ENCODE data around the gene AMT.
"Not testable (repeated sequence)": the region's sequence is repeated elsewhere in the genome, so short reads cannot be mapped to it uniquely, and the experiment has no call there.

AMT gene

GRCh38 chr3:49421890-49422378 is 339 bp downstream of the AMT start:
- no peak for DNase-seq

GRCh38 chr3:49417516-49418120 is 4.7 kb downstream of the AMT start:
- DNase-seq, result no peak

DNA sequence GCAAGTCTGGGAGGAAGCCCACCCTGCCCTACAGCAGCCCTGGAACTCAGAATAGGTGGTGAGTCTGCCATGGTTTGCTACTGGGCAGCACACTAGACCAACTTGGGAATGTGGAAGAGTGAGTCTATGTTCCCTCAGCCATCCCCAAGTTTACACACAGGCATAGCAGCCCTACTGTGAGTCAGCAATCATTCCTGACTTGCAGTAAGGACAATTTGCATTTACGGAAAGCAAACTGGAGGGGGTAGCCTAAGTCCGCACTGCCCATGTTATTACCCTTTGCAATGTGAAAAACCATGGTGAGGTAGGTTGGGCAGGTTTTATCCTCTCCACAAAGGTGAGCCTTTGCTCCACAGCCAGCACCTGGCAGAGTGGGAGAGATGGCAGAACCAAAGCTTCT is 5.4 kb downstream of the AMT start:
- no peak for DNase-seq

DNA sequence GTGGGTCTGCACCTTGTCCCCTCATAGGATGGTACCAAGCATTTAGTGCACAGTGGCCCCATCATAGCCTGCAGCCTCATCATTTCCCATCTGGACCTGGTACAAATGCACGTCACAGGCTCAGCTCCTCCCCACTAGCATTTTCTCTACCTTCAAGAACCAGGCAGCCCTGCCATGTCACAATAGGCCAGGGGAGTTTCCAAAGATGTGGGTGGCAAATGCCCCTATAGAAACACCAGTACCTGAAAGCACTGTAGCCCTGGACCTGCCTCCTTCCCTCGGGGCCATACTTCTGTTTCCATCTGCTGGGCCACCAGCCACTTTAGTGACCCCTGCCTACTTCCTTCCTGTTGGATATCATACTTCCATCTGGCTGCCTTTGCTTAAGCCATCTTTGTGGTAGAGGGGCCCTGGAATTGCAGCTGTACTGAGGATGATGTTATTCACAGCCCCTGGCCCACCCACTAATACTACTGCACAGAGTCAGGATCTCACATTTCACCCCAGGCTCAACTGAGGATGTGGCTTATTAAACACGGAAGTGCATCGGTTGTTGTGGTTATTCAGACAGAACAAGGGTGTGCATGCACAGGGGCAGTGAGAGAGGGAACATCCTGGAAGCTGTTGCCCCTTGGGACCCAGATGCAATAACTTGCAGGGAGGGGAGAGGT is 6.2 kb downstream of the AMT start:
- DNase-seq, result no peak

GRCh38 chr3:49414753-49415152 is 7.5 kb downstream of the AMT start:
- DNase-seq, result no peak

DNA sequence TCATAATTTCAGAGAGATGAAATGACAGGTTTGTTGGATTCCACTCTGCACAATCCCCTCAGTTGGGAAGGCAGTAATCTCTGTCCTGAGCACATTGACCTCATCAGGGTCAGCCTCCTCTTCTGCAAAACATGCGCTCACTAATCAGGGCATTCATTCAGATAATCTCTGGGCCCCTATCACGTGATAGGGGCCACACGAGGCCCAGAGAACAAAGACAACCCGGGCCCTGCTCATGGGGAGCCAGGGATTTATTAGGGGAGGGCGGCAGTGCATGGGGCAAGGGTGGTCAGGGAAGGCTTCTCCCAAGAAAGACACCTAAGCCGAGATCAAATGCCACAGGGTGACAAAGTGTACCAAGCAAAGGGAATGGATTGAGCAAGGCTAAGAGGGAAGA is 8.9 kb downstream of the AMT start:
- DNase-seq, result no peak

DNA sequence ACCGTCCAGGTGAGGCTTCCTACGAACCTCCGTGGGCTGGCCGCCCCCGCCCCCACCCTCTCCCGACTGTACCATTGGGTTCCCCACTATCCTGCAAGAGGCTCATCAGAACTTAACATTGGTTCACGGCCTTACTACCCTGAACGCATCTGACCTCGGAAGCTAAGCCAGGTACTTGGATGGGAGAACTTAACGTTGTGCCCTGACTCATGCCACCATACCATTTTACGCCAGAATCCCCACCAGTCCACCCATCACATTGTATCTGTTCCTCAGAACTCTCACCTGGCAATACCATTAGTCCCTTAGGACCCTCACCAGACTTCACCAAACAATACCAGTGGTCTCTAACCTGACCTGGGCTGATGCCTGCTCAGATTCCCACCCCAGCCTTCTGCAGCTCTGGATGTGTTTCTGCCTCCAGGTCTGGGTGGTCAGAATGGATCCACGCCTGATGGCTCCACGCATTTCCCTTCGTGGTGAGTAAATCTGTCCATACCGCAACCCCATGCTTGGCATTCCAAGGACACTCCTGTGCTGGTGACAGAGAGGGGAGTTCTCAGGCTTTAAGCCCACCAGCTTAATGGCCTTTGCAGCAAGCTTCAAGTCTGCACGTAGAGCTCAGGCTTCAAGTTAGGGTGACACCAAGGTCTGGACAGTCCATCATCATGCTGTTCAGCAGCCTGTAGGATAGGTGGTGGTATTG is 9.5 kb downstream of the AMT start:
- no peak for DNase-seq

DNA sequence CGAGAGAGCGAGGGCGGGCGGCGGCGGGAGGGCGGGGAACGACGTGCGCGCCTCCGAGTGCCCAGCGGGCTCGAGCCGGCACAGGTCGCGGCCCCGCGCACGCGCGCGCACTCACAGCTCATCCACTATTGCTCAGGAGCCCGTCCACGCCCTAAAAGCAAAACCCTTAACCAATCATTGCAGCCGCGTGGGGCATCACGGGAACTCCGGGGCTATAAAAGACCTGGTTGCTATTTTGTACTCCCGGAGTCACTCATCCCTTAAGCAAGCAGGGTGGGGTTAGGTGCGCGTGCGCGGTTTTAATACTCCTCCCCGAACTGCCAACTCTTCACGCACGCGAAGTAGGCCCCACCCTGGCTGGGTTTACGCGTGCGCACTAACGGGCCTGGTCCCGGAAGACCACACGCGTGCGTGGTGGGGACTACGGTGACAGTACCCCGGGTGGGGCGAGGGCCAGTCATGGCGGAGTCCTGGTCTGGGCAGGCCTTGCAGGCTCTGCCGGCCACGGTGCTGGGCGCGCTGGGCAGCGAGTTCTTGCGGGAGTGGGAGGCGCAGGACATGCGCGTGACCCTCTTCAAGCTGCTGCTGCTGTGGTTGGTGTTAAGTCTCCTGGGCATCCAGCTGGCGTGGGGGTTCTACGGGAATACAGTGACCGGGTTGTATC is 10.2 kb downstream of the AMT start, which contains the start of the genes RHOA and TCTA:
Gene RHOA, minus strand, starts transcription at position 9 of the 664 bp plus-strand sequence. CDS start 36,387 bp downstream, outside the sequence.
Gene TCTA, plus strand, starts transcription at position 456 of the 664 bp plus-strand sequence. Its CDS starts 4 bp downstream, at position 460.
- DNase-seq, result peak; percentile 99

DNA sequence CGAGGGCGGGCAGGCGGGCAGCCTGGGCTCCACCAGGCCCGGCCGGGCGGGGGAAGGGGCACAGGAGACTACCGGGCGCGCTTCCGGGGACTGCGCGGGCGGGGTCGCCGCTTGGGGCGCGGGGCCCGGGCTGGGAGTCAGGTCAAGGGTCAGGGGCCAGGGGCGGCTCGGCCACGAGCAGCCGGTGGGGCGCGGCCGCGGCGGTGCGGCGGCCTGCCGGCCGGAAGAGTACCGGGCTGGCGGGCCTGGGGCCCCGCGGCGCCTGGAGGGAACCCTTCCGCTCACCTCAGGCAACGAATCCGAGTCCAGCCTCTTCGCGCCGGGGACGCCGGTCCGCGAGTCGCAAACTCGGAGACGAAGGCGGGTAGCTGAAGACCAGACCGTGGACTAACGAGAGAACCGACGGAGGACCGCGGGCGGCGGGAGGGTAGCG is 10.7 kb downstream of the AMT start:
- DNase-seq, result no peak

GRCh38 chr3:49410846-49411534 is 11.3 kb downstream of the AMT start:
- DNase-seq, result no peak

DNA sequence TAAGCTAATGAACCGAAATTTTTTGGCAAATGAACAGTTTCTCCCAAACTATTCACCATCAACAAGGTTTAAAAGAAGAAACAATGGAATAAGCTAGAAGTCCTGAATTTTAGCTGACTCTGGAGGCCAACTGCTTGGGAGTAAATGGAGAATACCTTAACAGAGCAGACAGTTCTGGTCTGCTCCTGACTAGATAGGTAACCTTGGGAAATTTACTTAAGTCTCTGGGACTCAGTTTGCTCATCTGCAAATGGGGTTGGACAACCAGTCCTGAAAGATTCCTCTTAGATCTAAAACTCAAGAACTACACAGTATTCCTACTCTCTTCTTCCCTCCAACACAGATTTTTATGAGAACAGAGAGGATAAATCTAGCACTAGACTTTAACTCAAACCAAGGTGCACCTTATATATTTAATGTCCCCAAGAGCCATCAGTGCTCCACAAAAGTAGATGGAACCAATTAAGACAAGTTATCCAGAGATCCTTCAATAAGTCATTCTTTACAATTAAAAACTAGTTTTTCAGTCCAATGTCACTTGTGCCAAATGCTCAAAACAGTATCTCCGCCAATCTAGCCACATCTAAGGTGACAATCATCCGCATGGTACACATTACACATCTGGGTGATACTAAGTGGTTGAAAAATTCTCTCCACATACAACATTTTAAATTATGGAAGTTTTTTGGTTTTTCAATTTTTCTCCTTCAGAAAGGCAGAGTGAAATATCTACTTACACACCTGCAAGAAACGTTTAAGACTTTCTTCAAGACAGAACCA is 12.0 kb downstream of the AMT start:
- DNase-seq, result no peak

DNA sequence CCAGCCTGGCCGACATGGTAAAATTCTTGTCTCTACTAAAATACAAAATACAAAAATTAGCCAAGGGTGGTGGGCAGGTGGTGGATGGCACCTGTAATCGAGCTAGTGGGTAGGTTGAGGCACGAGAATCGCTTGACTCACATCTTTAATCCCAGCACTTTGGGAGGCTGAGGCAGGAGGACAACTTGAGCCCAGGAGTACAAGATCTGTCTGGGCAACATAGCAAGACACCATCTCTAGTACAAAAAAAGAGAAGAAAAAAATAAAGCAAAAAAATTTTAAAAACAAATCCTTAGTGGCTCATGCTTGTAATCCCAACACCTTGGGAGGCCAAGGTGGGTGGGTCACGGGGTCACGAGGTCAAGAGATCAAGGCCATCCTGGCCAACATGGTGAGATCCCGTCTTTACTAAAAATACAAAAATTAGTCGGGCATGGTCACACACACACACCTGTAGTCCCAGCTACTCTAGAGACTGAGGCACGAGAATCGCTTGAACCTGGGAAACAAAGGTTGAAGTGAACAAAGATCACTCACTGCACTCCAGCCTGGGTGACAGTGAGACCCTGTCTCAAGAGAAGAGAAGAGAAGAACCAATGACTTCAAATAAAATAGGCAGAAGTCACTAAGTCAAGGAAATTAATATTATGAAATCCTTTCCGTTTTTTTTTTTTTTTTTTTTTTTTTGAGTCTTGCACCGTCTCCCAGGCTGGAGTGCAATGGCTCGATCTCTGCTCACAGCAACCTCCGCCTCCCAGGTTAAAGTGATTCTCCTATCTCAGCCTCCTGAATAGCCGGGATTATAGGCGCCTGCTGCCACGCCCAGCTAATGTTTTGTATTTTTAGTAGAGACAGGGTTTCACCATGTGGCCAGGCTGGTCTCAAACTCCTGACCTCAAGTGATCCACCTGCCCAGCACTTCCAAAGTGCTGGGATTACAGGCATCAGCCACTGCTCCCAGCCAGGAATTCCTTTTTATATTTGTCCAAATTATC is 15.4 kb downstream of the AMT start:
- DNase-seq, result no peak

DNA sequence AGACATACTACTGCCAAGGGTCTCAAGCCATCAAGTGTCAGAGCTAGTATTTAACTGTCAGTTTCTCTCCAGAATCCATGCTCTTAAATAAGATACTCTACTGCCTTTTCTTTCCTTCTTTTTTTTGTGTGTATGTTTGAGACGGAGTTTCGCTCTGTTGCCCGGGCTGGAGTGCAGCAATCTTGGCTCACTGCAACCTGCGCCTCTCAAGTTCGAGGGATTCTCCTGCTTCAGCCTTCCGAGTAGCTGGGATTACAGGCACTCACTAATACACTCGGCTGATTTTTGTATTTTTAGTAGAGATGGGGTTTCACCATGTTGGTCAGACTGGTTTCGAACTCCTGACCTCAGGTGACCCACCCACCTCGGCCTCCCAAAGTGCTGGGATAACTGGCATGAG is 16.7 kb downstream of the AMT start:
- DNase-seq, result not testable (repeated sequence)

- DNase-seq, result no peak
Measured at GRCh38 chr3:49403891-49404290, 18.4 kb downstream of the AMT start.

DNA sequence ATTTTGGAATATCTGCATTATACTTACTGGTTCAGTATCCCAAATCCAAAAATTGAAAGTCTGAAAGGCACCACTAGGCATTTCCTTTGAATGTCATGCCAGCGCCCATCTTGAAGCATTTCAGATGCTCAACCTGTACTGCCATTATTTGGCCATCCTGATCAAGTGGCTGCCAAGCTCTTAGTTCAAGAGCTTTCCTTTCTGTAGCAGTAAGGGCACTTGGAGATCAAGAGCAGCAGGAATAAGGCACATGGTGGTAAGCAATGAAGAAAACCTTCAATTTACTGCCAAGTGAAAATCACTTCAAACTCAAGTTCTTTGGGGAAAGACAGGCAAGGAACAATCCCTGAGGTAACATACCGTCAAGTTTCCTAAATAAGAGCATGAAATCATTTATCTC is 20.5 kb downstream of the AMT start:
- DNase-seq, result no peak

DNA sequence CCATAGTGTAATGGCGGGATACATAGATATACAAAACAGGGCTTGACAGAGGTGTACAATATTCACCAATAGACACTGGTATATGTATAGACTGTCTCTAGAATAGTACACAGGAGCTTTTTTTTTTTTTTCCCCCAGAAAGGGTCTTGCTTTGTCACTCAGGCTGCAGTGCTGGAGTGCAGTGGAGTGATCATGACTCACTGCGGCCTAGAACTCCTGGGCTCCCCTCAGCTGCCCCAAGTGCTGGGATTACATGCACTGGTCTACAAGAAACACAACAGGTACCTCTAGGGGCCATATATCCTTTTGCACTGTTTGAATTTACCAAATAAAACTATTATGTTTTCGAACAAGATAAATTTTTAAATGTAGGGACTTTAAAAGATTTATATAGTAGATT is 22.8 kb downstream of the AMT start:
- DNase-seq, result no peak

DNA sequence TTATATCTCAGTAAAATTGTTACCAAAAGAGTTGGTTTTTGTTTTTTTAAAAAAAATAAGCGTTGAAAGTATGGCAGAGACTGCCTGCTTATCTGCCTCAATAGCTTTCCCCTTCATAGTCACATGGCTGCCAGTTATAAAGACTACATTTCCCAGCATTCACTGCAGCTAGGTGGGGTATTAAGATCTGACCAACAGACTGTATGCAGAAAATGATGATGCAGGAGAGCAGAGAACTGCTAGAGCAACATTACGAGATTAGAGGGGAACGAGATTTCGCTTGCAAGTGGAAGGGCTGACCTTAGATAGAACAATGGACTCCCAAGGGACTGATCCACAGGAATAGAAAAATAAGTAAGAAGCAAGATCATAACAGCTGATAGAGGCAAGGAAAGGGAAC is 24.8 kb downstream of the AMT start:
- DNase-seq, result peak; percentile 2

DNA sequence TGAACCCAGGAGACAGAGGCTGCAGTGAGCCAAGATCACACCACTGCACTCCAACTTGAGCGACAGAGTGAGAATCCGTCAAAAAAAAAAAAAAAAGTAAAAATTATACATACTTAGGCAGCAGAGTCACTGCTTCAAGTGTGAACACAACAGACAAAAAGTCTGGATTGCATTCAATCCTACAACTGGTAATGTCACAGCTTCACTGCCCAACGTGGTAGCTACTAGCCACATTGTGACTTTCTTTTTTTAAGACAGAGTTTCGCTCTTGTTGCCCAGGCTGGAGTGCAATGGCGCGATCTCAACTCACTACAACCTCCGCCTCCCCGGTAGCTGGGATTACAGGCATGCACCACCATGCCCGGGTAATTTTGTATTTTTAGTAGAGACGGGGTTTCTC is 31.0 kb downstream of the AMT start:
- not testable (repeated sequence) for DNase-seq

GRCh38 chr3:49389297-49389696 is 33.0 kb downstream of the AMT start:
- no peak for DNase-seq

- no peak for DNase-seq
Measured at GRCh38 chr3:49388289-49388820, 33.9 kb downstream of the AMT start.
